ENCODE measurements around the gene RBM23.

Gene RBM23

GRCh38 chr14:22885975-22886374 lies 33.0 kb downstream of the RBM23 start:
- DNase-seq (ENCODE audit: low read depth): no peak

- DNase-seq (ENCODE audit: low read depth): no peak
Measured at GRCh38 chr14:22884738-22885523, 34.0 kb downstream of the RBM23 start.

- no peak for DNase-seq (ENCODE audit: low read depth)
Measured at GRCh38 chr14:22884076-22884737, 34.7 kb downstream of the RBM23 start.

GRCh38 chr14:22883173-22883976 lies 35.6 kb downstream of the RBM23 start, which contains the start of gene REM2:
REM2 (plus strand) TSS chr14:22883222; CDS start chr14:22883288, 66 bp downstream.
- no peak for DNase-seq (ENCODE audit: low read depth)

- peak; percentile 31 for DNase-seq (ENCODE audit: low read depth)
Measured at GRCh38 chr14:22882529-22883172, 36.3 kb downstream of the RBM23 start.

- DNase-seq (ENCODE audit: low read depth): no peak
Measured at GRCh38 chr14:22882064-22882463, 36.9 kb downstream of the RBM23 start.

GRCh38 chr14:22878271-22879246 lies 40.4 kb downstream of the RBM23 start:
- no peak for DNase-seq (ENCODE audit: low read depth)

GRCh38 chr14:22877000-22877501 lies 41.9 kb downstream of the RBM23 start:
- no peak for DNase-seq (ENCODE audit: low read depth)

GRCh38 chr14:22875748-22876319 lies 43.1 kb downstream of the RBM23 start:
- no peak for DNase-seq (ENCODE audit: low read depth)

- DNase-seq (ENCODE audit: low read depth): no peak
Measured at GRCh38 chr14:22875003-22875747, 43.8 kb downstream of the RBM23 start.

- DNase-seq (ENCODE audit: low read depth): no peak
Measured at GRCh38 chr14:22872833-22873520, 46.0 kb downstream of the RBM23 start.

GRCh38 chr14:22872033-22872832 lies 46.7 kb downstream of the RBM23 start:
- DNase-seq (ENCODE audit: low read depth): peak; percentile 59

GRCh38 chr14:22871224-22872032 lies 47.5 kb downstream of the RBM23 start, which contains the start of gene LRP10:
LRP10 (plus strand) TSS chr14:22871740; CDS start chr14:22872304, 564 bp downstream.
- DNase-seq (ENCODE audit: low read depth): peak; percentile 59

- DNase-seq (ENCODE audit: low read depth): no peak
Measured at GRCh38 chr14:22870811-22871223, 48.1 kb downstream of the RBM23 start.

- DNase-seq (ENCODE audit: low read depth): no peak
Measured at GRCh38 chr14:22866874-22867273, 52.1 kb downstream of the RBM23 start.

GRCh38 chr14:22865424-22866405 lies 53.2 kb downstream of the RBM23 start:
- DNase-seq (ENCODE audit: low read depth): no peak

All from T follicular helper cell (primary cell).